ENCODE measurements around the gene FIGLA.

FIGLA gene

DNA sequence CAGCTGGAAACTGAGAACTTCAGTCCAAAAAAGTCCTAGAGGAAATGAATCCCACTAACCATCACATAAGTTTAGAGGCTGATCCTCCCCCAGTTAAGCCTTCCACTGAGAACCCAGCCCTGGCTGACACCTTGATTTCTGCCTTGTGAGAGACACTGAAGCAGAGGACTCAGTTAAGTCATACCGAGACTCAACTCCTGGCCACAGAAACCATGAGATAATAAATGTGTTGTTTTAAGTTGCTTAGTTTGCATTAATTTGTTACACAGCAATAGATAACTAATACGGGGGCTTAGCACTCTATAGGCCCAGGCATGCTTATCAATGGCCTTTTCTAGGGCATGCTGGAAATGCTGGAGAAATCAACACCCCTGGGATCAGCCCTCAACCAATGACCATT lies 19.0 kb downstream of the FIGLA start:
- no peak for DNase-seq

GRCh38 chr2:70769450-70769849 lies 21.0 kb downstream of the FIGLA start:
- DNase-seq: no peak

DNA sequence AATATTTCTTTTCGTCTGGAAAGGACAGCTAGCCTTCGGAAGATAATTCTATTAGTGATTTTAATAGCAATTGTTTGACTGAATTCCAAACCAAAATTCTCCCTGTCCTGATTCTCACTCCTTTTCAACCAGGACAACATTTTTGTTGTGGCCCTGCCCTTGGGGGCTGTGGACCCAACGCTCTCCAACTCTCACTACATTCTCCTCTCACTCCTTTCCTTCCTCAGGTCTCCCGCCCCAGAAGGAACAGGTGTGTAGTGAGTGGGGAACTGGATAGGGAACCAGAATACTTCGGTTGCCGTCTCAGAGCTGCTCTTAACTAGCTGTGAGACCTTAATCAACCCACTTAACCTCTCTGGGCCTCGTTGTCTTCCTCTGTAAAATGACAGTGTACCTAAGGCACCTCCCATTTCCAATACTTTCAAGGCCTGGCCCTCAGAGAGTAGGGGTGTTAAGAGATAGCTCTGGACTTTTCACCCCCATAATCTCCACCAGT lies 21.8 kb downstream of the FIGLA start:
- DNase-seq: no peak

- DNase-seq: peak; percentile 44
These were observed 22.5 kb downstream of the FIGLA start, which contains the start of gene ADD2 for GRCh38 chr2:70767699-70768589. TSS of gene ADD2 (minus strand) at chr2:70768200. CDS start at chr2:70706408, 61,792 bp downstream.

GRCh38 chr2:70767079-70767698 lies 23.3 kb downstream of the FIGLA start:
- no peak for DNase-seq

DNA sequence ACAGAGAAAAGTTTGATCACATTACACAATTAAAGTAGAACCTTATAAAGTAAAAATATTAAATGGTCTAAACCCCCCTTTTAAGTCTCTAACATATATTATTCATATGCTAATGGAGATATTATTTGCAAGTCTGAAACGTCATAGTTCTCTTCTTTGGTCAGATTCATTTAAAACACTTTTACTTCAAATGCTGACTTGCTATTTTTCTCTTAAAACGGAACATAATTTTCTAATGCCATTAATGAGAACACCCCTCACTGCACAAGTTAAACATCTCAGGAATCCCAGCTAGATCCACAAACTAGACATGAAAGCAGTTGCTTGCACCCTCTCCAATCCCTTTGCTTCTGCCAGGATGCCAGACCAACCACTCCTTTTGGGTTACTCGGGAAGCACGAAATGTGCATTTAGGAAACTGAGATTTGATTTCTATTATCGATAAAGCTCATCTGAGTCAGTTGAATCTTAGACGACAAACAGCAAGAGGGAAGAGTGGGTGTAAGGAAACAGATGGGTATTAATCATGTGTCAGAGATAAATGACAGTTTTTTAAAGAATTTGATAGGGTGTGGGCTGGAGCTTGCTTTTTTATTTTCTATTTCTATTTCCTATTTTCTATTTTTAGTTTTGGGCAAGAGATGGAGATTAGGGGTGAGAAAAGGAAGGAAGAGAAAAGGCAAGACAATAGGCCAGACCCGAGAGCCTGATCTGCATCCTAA lies 23.9 kb downstream of the FIGLA start:
- no peak for DNase-seq

- no peak for DNase-seq
These were observed 24.9 kb downstream of the FIGLA start for GRCh38 chr2:70765507-70765906.

GRCh38 chr2:70759446-70759845 lies 31.0 kb downstream of the FIGLA start:
- no peak for DNase-seq

DNA sequence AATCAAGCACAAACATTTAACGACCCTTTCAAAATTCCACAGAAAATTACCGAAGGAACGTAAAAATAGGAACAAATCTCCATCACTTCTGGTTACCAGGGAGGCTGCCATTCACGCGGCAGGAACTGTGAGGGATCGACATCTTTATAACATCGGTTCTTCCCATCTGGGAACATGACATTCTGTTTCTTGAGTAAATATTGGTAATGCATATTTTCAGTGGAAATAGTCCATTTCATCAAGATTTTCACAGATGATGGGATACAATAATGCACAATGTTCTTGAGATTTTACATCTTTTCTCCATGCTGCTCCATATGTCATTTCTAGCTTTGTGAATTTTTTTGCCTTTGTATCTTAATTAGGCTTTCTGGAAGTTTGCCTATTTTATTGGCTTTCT lies 32.5 kb downstream of the FIGLA start:
- DNase-seq: no peak

DNA sequence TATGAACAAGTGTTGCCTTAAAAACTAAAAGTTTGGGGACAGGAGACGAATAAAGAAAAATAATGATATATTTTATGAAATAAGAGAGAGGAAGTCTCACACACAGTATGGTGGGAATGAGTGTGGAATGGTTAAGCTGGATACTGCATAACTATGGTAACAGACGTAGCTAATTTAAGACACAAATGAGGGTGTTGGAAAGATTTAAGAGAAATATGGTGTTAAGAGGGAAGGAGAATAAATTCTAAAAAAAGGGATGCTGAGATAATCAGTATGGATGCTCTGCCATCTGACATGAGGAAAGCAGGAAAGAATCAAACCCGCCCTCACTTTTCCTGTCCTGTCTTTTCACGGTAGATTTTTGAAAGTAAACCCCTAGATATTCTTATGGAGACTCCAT lies 33.1 kb downstream of the FIGLA start:
- no peak for DNase-seq

DNA sequence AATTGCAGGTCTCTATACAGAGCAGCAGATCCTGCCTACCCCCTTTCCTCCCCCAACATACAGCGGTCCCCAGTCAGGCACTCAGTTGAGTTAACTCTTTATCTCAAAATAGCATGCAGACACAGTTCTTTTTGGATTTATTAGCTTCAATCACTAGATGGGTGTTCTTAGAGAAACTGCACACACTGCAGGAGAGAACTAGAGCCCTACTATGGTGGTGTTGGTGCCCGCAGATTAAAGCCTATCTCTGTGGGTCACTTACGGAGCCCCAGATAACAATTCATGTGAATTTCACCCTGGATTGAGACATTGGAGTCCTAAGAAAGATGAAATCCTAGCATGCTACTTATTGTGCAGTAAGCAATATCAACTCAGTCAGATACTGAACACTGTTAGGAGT lies 34.3 kb downstream of the FIGLA start:
- no peak for DNase-seq

DNA sequence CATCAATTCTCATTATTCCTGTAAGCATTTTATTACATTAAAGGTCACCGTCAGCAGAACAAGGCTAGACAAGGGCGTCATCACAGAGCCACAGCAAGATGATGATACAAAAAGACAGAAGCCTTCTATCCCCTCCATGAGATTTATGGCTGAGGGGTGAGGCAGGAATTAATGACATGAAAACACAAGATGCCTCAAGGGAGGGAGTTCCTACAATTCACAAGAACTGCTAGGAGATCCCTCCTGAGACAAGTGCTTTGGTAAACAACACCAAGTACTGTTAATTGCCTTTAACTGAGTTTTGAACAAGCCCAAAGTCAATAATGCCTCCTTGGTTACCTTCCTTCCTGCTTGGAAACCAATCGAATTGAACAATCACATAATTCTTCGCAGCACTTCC lies 36.5 kb downstream of the FIGLA start:
- DNase-seq: no peak

DNA sequence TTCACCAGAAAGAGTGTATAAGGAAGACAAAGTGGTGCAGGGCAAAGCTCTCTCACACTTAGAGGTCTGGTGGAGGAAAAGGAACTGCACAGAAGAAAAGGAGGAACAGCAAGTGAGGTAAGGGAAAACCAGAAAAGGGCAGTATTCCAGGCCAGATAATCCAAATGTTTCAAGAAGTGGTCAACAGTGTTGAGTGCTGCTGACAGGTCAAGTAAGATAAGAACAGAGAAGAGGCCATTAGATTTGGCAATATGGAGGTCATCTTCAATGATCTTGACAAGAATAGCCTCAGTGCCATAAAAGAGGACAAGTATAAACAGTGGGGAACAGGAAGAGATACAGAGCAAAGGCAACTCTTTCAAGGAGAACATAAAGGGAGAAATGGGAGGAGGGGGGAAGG lies 37.4 kb downstream of the FIGLA start:
- no peak for DNase-seq

DNA sequence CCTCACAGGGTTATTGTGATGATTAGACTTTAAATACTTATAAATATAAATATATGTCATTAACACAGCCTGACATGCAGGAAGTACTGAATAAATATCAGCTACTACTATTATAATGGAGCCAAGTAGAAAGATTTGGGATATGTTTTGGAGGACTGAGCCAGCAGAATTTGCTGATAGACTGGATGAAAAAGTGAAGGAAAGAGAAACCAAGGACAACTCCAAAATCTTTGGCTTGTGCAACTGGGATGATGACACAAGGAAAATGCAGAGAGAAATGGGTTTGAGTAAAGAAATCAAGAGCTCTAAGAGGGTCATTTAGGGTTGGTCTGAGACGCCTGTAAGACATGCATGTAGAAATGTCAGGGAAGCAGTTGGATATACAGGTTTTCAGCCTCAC lies 38.0 kb downstream of the FIGLA start:
- DNase-seq: no peak

DNA sequence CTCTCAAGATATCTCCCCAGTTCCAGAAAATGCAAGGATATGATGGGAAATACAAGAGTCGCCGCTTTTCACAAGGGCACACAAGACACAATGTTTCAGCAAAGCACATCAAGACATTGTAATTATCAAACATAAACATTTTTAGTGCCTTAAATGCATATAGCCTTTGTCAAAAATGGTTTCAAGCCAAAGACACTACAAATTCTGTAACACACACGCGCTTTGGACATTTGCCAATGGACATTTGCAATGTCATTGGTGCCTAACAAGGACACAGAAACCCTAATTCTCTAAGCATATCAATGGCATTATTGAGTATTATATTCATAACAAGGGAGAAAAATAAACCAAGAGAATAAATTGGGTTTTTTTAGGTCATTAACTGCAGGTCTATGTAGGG lies 38.6 kb downstream of the FIGLA start:
- no peak for DNase-seq

GRCh38 chr2:70750320-70750719 lies 40.1 kb downstream of the FIGLA start:
- no peak for DNase-seq

DNA sequence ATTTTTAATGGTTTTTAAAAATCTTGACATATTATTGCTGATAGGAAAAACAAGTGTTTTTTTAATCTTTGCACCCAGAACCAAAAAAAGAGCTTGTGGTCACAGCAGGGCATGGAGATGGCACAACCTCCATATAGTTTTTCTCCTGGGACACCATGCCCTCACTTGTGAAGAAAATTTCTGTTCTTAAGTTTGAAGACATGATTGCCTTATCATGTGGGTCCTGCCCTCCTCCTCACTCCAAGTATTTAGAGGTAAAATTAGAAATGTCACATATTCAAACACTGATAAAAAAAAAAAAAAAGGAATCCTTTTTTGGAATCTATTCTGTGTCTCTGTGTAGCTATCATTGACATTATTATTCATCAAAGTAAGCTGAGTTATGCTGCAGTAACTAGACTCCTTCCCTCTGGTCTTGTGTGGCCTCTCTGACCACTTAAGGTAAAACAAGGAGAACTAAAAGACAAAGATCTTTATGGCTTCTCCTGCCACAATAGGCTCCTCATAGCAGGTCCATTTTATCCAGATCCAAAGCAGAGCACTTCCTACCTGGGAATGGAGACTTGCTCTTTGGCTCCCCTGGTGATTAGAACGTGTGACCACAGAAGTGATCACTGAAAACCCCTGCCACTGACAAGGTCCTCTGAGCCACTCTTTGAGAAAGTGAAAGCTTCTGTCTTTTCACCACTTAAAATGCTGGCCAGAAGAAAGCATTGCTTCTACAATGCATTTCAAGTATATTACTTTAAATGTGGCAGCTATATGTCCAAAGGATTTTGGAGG lies 42.2 kb downstream of the FIGLA start:
- DNase-seq: no peak

DNA sequence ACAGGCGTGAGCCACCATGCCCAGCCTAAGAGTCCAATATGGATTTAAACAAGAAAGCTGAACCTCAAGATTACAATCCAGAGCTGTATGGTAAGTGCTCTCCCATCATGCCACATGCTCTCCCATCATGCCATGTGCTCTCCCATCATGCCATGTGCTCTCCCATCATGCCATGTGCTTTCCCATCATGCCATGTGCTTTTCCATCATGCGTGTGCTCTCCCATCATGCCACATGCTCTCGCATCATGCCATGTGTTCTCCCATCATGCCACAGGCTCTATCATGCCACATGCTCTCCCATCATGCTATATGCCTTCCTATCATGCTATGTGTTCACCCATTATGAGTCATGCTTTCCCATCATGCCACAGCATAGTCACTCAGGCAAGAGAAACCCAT lies 43.2 kb downstream of the FIGLA start:
- no peak for DNase-seq

- DNase-seq: no peak
These were observed 44.1 kb downstream of the FIGLA start for GRCh38 chr2:70746094-70746974.

DNA sequence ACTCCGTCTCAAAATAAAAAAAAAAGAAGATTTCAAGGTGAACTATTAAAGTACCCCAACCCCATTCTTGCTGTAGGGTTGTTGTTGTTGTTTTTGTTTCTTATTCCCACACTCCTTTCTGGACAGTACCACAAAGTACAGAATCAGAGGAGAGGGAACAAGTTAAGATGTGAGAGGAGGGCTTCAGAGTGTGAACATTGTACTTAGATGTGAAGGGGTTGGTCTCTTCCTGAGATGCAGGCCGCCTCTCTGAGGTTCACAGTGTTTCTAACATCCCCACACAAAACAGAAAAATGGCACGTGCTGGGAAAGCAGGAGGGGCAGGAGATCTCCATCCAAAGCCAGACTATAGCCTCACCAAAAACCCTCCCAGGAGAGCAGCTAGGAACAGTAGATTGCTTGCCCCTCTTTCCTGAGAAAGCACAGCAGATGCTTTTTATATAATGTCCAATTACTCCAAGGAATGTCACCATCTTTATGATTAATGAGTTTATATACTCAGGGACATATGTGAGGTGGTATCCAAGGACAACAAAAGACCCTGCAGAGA lies 45.1 kb downstream of the FIGLA start:
- DNase-seq: no peak

DNA sequence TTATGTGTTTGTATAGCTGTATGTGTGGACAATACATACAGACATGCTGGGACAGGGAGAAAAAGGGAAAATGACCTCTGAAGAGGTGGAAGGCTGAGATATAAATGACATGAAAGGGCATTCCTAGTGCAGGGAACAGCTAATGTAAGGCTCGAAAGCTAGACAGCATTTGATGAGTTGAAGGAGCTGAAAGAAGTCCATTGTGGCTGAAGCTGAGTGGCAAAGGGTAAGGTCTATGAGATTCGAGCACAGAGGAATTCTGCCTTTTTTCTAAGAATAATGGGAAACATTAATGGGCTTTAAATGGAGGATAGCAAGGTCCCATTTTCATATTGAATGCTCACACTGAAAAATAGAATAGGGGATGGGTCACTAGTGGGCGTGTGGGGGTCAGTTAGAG lies 46.0 kb downstream of the FIGLA start:
- DNase-seq: no peak
